GM12878 (cell line): ENCODE measurements around the gene RABL3. TPM values are rescaled to one million over a fixed set of nuclear protein-coding genes. Genes with fewer than 3 reads are reported as not detected.

ENCODE experiments used
- ATAC-seq: fragments of 200-7000 bp; cut with Tn5 transposase; 3 replicates; pipeline ENCODE4 v1.9.1; 2020; ENCODE audit warnings: mild to moderate bottlenecking, moderate library complexity
- Bru-seq: library from RNA; stranded (reverse); fragments of 400-500 nt; gene quantifications from one replicate; lab custom pipeline; 2021; lab: Mats Ljungman, UMichigan
- BruChase-seq, 2 experiments: library from RNA; stranded (reverse); fragments of 400-500 nt; gene quantifications; one replicate each; lab custom pipeline; 2021; lab: Mats Ljungman, UMichigan
- BruUV-seq: library from RNA; stranded (reverse); fragments of 400-500 nt; replicated peaks from 2 replicates; lab custom pipeline; 2021; lab: Mats Ljungman, UMichigan
- CTCF ChIA-PET: fragments of 300-600 bp; sonication (Branson Sonifier 250); formaldehyde crosslinking; extraction: SDS; loops from one replicate; lab custom pipeline; 2021; ENCODE audit warnings: inconsistent platforms; lab: Yijun Ruan, JAX
- POLR2A ChIA-PET: fragments of 350-600 bp; formaldehyde crosslinking; extraction: SDS; loops from one replicate; lab custom pipeline; 2021; ENCODE audit warnings: inconsistent platforms; lab: Charles Lee
- RAD21 ChIA-PET: fragments of 300-600 bp; sonication (Branson Sonifier 250); formaldehyde crosslinking; loops from one replicate; lab custom pipeline; 2023; ENCODE audit warnings: antibody characterized with exemption; ENCODE audit not compliant: unreplicated experiment; lab: Charles Lee
- SMC1A ChIA-PET: fragments of 300-600 bp; sonication (Branson Sonifier 250); formaldehyde crosslinking; loops from one replicate; lab custom pipeline; 2023; ENCODE audit not compliant: unreplicated experiment, uncharacterized antibody; lab: Charles Lee
- DNase-seq: peaks from one replicate; pipeline ENCODE4 v3.0.0-alpha.2; 2011; ENCODE audit warnings: low read depth, low spot score
- FAIRE-seq: peaks from 3 replicates; lab custom pipeline; 2011; peaks lifted over from hg19 to GRCh38; lab: Jason Lieb, UNC
- H2AFZ ChIP-seq: 2 replicates; pipeline ENCODE4 v1.6.0; 2011; ENCODE audit warnings: low read depth, low read length, control low read depth; ENCODE audit not compliant: control insufficient read depth
- H3K27ac ChIP-seq: 2 replicates; pipeline ENCODE4 v1.5.1; 2011; ENCODE audit warnings: control low read depth; ENCODE audit not compliant: control insufficient read depth, insufficient read depth
- H3K27me3 ChIP-seq, 2 experiments: replicated peaks in 1 of 2; 2 replicates each; pipeline versions ENCODE4 v1.6.0 to v1.6.1; 2011; ENCODE audit warnings: low read length in 1 of 2; ENCODE audit not compliant: control insufficient read depth in 2 of 2, insufficient read depth in 2 of 2
- H3K36me3 ChIP-seq, 2 experiments: 2 replicates each; pipeline ENCODE4 v1.5.1; 2011; ENCODE audit warnings: low read length in 1 of 2; ENCODE audit not compliant: control insufficient read depth in 2 of 2, insufficient read depth in 2 of 2
- H3K4me1 ChIP-seq: 2 replicates; pipeline ENCODE4 v1.6.1; 2011; ENCODE audit warnings: mild to moderate bottlenecking, low read length, moderate library complexity, mixed read lengths; ENCODE audit not compliant: control insufficient read depth, insufficient read depth
- H3K4me2 ChIP-seq: 2 replicates; pipeline ENCODE4 v1.6.0; 2011; ENCODE audit warnings: control low read depth; ENCODE audit not compliant: control insufficient read depth, insufficient read depth
- H3K4me3 ChIP-seq: fragments of 200-600 bp; sonication (generic); 2 replicates; pipeline ENCODE4 v1.5.1; 2016
- H3K79me2 ChIP-seq: 2 replicates; pipeline ENCODE4 v1.6.0; 2011; ENCODE audit warnings: low read length; ENCODE audit not compliant: control insufficient read depth, insufficient read depth
- H3K9ac ChIP-seq: 2 replicates; pipeline ENCODE4 v1.8.0; 2011; ENCODE audit warnings: low read length, control low read depth, mixed read lengths; ENCODE audit not compliant: control insufficient read depth, insufficient read depth
- H3K9me3 ChIP-seq: replicated peaks from 3 replicates; pipeline ENCODE4 v1.5.1; 2011; ENCODE audit warnings: mild to moderate bottlenecking, low read length; ENCODE audit not compliant: control insufficient read depth, insufficient read depth
- H4K20me1 ChIP-seq: 2 replicates; pipeline ENCODE4 v1.6.0; 2011; ENCODE audit not compliant: control insufficient read depth, insufficient read depth
- ASH2L ChIP-seq: fragments of 300-600, 200-600 bp; sonication (generic); IDR thresholded peaks from 2 replicates; pipeline ENCODE4 v1.6.1; 2017; ENCODE audit warnings: low read depth, mild to moderate bottlenecking, borderline replicate concordance
- POLR2AphosphoS5 ChIP-seq: IDR thresholded peaks from 2 replicates; pipeline ENCODE4 v1.6.1; 2011; ENCODE audit warnings: mild to moderate bottlenecking, low read length, inconsistent platforms
- ZNF384 ChIP-seq: IDR thresholded peaks from 2 replicates; pipeline ENCODE4 v1.6.1; 2012; ENCODE audit warnings: low read depth, mild to moderate bottlenecking, low read length, improper control_type of control experiment, borderline replicate concordance
- WGBS: methylation state at CpG from one replicate; pipeline ENCODE4 v1.1.6; 2016; ENCODE audit warnings: low lambda C conversion rate; ENCODE audit not compliant: insufficient replicate concordance, insufficient coverage; ENCODE audit errors: missing lambda C conversion rate; 5-methylcytosine and 5-hydroxymethylcytosine counted together
- in situ Hi-C: fragments of 300-500 bp; cut with MboI; formaldehyde crosslinking; loops from 9 replicates; pipeline ENCODE4 v1.14.3; 2018; ENCODE audit warnings: mixed read lengths
- intact Hi-C: fragments of 100-400 bp; cut with micrococcal nuclease; formaldehyde crosslinking; loops from one replicate; pipeline ENCODE4 v1.14.2; 2022; ENCODE audit not compliant: unreplicated experiment
- long read RNA-seq, 2 experiments: library from polyadenylated mRNA; unstranded; transcript quantifications; one replicate each; pipeline ENCODE4 v2.0.0, GENCODE V29; 2019 to 2020
- polyA minus RNA-seq, 3 experiments: library from RNA; depleted of rRNA, polyadenylated mRNA; stranded (reverse); fragments of >200 nt; gene quantifications; 2 replicates each; pipeline ENCODE4 v1.2.3, GENCODE V29; 2011
- polyA plus RNA-seq, 11 experiments: library from polyadenylated mRNA; depleted of rRNA in 4 of 11; unstranded in 6 of 11; stranded (reverse) in 5 of 11; fragments of >200 nt; fragmentation: Nextera tagmentation in 4 of 11; fragmentation: Illumina TruSeq in 1 of 11; extraction: Ambion mirVana in 4 of 11; extraction: Trizol in 1 of 11; gene quantifications; 1 replicate in 1 of 11; 2 replicates in 10 of 11; pipeline versions ENCODE4 v1.2.1 to v1.2.3, GENCODE V29; 2011 to 2016; ENCODE audit warnings: inconsistent platforms in 2 of 11, missing spikeins in 2 of 11, low read depth in 1 of 11
- total RNA-seq, 4 experiments: library from RNA; depleted of rRNA in 3 of 4; stranded (reverse); fragments of >200 nt in 3 of 4; fragmentation: Illumina TruSeq in 1 of 4; extraction: Trizol in 1 of 4; gene quantifications; 2 replicates each; pipeline versions ENCODE4 v1.2.1 to v1.2.3, GENCODE V29; 2013 to 2021
- TF ChIP-seq, protein P1 (sequence below): fragments of 450-650 bp; formaldehyde crosslinking; IDR thresholded peaks from 2 replicates; pipeline ENCODE4 v1.4.0; 2022; ENCODE audit warnings: mild to moderate bottlenecking, moderate library complexity
- TF ChIP-seq, protein P2 (sequence below): IDR thresholded peaks from 2 replicates; pipeline ENCODE4 v1.6.1; 2012; ENCODE audit warnings: low read depth, low read length, improper control_type of control experiment
- TF ChIP-seq, protein P3 (sequence below): IDR thresholded peaks from 2 replicates; pipeline ENCODE4 v1.6.1; 2012; ENCODE audit warnings: low read depth, low read length, improper control_type of control experiment
- TF ChIP-seq, protein P4 (sequence below): fragments of 450-650 bp; conservative IDR thresholded peaks from 2 replicates; pipeline ENCODE4 v1.6.1; 2017; ENCODE audit warnings: mild to moderate bottlenecking, moderate library complexity

Gene RABL3, protein sequence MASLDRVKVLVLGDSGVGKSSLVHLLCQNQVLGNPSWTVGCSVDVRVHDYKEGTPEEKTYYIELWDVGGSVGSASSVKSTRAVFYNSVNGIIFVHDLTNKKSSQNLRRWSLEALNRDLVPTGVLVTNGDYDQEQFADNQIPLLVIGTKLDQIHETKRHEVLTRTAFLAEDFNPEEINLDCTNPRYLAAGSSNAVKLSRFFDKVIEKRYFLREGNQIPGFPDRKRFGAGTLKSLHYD
- 15.9 and 16.3 TPM in 2 replicates for total RNA-seq (2013; cell fraction: nucleolus; rRNA removed)
- total RNA-seq (2014; rRNA removed) = 10.5 and 11.1 TPM in 2 replicates
- 21.7 and 21.8 TPM in 2 replicates for total RNA-seq (2014; rRNA removed; fragmentation: Illumina TruSeq; extraction: Trizol)
- 22.2 and 23.3 TPM in 2 replicates for total RNA-seq (2021)
- polyA plus RNA-seq (2011; ENCODE audit: low read depth) = 14.2 TPM
- 12.8 and 19.4 TPM in 2 replicates for polyA plus RNA-seq (2011; rRNA removed)
- polyA plus RNA-seq (2011; cell fraction: cytosol; rRNA removed) = 4.6 and 5.3 TPM in 2 replicates
- 2.8 and 3.6 TPM in 2 replicates for polyA plus RNA-seq (2011; cell fraction: nucleus; rRNA removed)
- 16.3 and 16.4 TPM in 2 replicates for polyA plus RNA-seq (2012)
- polyA plus RNA-seq (2014; fragmentation: Illumina TruSeq; extraction: Trizol) = 37.7 and 50.0 TPM in 2 replicates
- polyA plus RNA-seq (2014; fragmentation: Nextera tagmentation; extraction: Ambion mirVana) = 10 to 100 TPM; 28.1 to 30.3 TPM
- 13.6 and 14.4 TPM in 2 replicates for polyA plus RNA-seq (2014; rRNA removed)
- polyA plus RNA-seq (2016; fragmentation: Nextera tagmentation; extraction: Ambion mirVana) = 10 to 100 TPM; 36.5 to 38.0 TPM
- polyA minus RNA-seq (2011; rRNA and poly(A)+ RNA removed) = 6.7 and 7.9 TPM in 2 replicates
- polyA minus RNA-seq (2011; cell fraction: cytosol; rRNA and poly(A)+ RNA removed) = 1.9 and 2.6 TPM in 2 replicates
- polyA minus RNA-seq (2011; cell fraction: nucleus; rRNA and poly(A)+ RNA removed) = 2.2 and 5.0 TPM in 2 replicates
- percentile 73 among the genes with signal in this experiment for Bru-seq, nascent RNA
- BruChase-seq, experiment 1, labeled RNA remaining after a 6-hour chase = percentile 64 among the genes with signal in this experiment
- BruChase-seq, experiment 2, labeled RNA remaining after a 2-hour chase = percentile 62 among the genes with signal in this experiment
- long read RNA-seq, experiment 1, transcript RABL3-201 (8 exons, 3,883 nt) = major isoform, 12 of 14 reads
- long read RNA-seq, experiment 1, partial matches to known transcripts = 1 of 14 reads
- long read RNA-seq, experiment 1, other reads (novel, unspliced or antisense) = 1 of 14 reads
- long read RNA-seq, experiment 2, transcript RABL3-208 (9 exons, 1,007 nt) = minor isoform, 6 of 167 reads
- long read RNA-seq, experiment 2, transcript RABL3-201 (8 exons, 3,883 nt) = major isoform, 143 of 167 reads
- long read RNA-seq, experiment 2, partial matches to known transcripts = 4 of 167 reads
- long read RNA-seq, experiment 2, other reads (novel, unspliced or antisense) = 10 of 167 reads

DNA sequence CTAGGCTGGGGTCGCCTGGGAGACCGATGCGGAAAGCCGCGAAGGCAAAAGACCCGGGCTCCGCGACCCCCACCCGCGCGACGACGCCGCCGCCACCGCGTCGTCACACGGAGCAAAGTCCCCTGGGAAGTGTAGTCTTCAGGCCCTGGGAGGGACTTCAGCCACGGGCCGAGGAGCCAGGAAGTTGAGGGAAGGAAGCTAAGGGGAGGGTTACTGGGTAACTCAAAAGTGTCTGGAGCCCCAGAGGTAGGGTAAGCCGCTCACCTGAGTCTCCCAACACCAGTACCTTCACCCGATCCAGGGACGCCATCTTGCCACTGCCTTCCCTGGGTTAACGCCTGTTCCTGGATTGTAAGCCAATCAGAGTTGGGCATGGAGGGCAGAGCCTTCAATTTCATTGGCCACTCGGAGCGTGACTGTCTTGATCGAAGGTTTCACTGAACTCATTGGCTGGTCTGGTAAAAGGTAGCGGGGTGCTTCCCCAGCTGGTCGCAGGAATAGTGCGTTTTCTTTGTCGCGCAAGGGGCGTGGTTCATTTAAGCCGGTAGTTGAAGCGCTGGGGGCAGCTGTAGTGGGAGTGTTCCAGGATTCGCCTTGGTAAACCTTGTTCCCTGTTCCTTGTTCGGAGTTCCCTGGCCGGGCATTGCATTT, at the start of gene RABL3, which contains the start of gene GTF2E1:
Gene RABL3, minus strand, starts transcription at position 319 of the 651 bp plus-strand sequence. Its CDS starts 9 bp downstream, at position 310.
Gene GTF2E1, plus strand, starts transcription at position 547 of the 651 bp plus-strand sequence. CDS start 7,809 bp downstream, outside the sequence.
- in situ Hi-C loops = no loop called here
- 2% methylated on average over 39 of the region's 39 CpGs for WGBS
- no TSS peak for BruUV-seq
- Histone ChIP-seq H3K4me3 (peak within 1 kb of the TSS; percentile 100), H3K79me2 (peaks cover 49% of the 10 kb centered on the region), H3K9me3 (no peaks in the 10 kb centered on the region; the same call in 2 of the 3 replicates), H3K4me2 (peak within 1 kb of the TSS; percentile 85), H3K9ac (peak within 1 kb of the TSS; percentile 92), H3K36me3 (no peaks in the 10 kb centered on the region; a peak in 1 of 4 replicates), H2AFZ (peak within 1 kb of the TSS; percentile 100), H3K27me3 (no peaks in the 10 kb centered on the region), H3K27ac (peak within 1 kb of the TSS; percentile 100), H3K4me1 (no peaks in the 10 kb centered on the region), H4K20me1 (no peaks in the 10 kb centered on the region)
- POLR2A ChIA-PET = interaction anchor here (0.9 to 3.0 kb wide), 3 partner anchors 11 to 147 kb away, joined by 3 to 23 read pairs (median 13); partner anchors contain the start of gene NDUFB4
- CTCF ChIA-PET = interaction anchor here (1.0 to 3.2 kb wide), 7 partner anchors 21 to 175 kb away, joined by 3 to 15 read pairs (median 5); no protein-coding TSS in a partner anchor
- ATAC-seq = peak; percentile 99
- peak; percentile 99 for DNase-seq
- SMC1A ChIA-PET = interaction anchor here (0.6 to 3.5 kb wide), 14 partner anchors 10 to 691 kb away, joined by 3 to 22 read pairs (median 6); partner anchors contain the start of gene NDUFB4
- intact Hi-C loops = loop anchor here (1.0 to 2.0 kb wide), 4 partner anchors 20 to 146 kb away; partner anchors contain the start of gene NDUFB4
- RAD21 ChIA-PET = interaction anchor here (1.0 to 3.4 kb wide), 6 partner anchors 22 to 174 kb away, joined by 3 to 30 read pairs (median 5); partner anchors contain the start of gene NDUFB4
- FAIRE-seq = peak; percentile 100
- TF ChIP-seq, protein P1, sequence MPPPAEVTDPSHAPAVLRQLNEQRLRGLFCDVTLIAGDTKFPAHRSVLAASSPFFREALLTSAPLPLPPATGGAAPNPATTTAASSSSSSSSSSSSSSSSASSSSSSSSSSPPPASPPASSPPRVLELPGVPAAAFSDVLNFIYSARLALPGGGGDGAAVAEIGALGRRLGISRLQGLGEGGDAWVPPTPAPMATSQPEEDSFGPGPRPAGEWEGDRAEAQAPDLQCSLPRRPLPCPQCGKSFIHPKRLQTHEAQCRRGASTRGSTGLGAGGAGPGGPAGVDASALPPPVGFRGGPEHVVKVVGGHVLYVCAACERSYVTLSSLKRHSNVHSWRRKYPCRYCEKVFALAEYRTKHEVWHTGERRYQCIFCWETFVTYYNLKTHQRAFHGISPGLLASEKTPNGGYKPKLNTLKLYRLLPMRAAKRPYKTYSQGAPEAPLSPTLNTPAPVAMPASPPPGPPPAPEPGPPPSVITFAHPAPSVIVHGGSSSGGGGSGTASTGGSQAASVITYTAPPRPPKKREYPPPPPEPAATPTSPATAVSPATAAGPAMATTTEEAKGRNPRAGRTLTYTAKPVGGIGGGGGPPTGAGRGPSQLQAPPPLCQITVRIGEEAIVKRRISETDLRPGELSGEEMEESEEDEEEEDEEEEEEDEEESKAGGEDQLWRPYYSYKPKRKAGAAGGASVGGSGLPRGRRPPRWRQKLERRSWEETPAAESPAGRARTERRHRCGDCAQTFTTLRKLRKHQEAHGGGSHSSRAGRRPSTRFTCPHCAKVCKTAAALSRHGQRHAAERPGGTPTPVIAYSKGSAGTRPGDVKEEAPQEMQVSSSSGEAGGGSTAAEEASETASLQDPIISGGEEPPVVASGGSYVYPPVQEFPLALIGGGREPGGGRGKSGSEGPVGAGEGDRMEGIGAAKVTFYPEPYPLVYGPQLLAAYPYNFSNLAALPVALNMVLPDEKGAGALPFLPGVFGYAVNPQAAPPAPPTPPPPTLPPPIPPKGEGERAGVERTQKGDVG (CRISPR knock-in tag) = no peak
- TF ChIP-seq ZNF384 (no peak), ASH2L (0 out of 2 replicates have a peak, but pooled peaks have one; percentile 35), POLR2AphosphoS5 (peak; percentile 94)
- TF ChIP-seq, protein P2, sequence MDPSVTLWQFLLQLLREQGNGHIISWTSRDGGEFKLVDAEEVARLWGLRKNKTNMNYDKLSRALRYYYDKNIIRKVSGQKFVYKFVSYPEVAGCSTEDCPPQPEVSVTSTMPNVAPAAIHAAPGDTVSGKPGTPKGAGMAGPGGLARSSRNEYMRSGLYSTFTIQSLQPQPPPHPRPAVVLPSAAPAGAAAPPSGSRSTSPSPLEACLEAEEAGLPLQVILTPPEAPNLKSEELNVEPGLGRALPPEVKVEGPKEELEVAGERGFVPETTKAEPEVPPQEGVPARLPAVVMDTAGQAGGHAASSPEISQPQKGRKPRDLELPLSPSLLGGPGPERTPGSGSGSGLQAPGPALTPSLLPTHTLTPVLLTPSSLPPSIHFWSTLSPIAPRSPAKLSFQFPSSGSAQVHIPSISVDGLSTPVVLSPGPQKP = 0 out of 2 replicates have a peak, but pooled peaks have one; percentile 36
- TF ChIP-seq, protein P3, sequence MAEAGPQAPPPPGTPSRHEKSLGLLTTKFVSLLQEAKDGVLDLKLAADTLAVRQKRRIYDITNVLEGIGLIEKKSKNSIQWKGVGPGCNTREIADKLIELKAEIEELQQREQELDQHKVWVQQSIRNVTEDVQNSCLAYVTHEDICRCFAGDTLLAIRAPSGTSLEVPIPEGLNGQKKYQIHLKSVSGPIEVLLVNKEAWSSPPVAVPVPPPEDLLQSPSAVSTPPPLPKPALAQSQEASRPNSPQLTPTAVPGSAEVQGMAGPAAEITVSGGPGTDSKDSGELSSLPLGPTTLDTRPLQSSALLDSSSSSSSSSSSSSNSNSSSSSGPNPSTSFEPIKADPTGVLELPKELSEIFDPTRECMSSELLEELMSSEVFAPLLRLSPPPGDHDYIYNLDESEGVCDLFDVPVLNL = no peak
- TF ChIP-seq, protein P4, sequence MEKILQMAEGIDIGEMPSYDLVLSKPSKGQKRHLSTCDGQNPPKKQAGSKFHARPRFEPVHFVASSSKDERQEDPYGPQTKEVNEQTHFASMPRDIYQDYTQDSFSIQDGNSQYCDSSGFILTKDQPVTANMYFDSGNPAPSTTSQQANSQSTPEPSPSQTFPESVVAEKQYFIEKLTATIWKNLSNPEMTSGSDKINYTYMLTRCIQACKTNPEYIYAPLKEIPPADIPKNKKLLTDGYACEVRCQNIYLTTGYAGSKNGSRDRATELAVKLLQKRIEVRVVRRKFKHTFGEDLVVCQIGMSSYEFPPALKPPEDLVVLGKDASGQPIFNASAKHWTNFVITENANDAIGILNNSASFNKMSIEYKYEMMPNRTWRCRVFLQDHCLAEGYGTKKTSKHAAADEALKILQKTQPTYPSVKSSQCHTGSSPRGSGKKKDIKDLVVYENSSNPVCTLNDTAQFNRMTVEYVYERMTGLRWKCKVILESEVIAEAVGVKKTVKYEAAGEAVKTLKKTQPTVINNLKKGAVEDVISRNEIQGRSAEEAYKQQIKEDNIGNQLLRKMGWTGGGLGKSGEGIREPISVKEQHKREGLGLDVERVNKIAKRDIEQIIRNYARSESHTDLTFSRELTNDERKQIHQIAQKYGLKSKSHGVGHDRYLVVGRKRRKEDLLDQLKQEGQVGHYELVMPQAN = 0 out of 2 replicates have a peak, but pooled peaks have one; percentile 2
